ENCODE measurements around the gene PCDH1.

DNA sequence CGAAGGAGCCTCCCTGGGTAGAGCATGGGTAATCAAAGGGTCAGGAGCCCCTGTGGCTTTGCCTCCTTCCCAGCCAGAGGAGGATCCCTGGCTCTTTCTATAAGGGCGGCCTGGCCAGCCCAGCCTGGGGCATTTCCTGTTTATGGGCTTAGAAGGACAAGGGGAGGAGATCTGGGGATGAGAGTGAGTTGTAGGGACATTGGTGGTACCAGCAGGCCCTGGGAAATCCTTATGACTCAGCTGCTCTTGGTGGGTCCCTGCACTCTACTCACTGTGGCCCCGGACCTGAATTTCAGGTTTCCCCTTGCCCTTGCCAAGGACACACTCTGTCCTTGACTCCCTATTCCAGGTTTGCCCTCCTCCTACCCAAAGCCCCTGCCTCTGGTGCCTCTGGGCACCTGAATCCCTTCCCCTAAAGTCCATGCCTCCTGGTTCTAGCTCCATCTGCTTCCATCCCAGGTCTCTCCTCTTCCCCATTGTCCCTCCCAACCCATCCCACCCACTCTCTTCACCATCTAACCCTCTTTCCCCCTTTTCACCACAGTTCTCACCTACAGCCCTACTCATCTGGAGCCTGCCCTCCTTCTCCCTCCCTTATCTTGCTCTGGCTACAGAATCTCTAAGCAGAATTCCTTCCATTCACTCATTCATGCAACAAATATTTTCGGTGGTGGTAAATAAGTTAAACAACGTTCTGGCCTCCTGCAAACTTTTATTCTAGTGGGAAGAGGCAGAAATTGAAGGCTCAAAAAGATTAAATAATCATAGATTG is 34.9 kb downstream of the PCDH1 start:
- TF ChIP-seq, protein P1, sequence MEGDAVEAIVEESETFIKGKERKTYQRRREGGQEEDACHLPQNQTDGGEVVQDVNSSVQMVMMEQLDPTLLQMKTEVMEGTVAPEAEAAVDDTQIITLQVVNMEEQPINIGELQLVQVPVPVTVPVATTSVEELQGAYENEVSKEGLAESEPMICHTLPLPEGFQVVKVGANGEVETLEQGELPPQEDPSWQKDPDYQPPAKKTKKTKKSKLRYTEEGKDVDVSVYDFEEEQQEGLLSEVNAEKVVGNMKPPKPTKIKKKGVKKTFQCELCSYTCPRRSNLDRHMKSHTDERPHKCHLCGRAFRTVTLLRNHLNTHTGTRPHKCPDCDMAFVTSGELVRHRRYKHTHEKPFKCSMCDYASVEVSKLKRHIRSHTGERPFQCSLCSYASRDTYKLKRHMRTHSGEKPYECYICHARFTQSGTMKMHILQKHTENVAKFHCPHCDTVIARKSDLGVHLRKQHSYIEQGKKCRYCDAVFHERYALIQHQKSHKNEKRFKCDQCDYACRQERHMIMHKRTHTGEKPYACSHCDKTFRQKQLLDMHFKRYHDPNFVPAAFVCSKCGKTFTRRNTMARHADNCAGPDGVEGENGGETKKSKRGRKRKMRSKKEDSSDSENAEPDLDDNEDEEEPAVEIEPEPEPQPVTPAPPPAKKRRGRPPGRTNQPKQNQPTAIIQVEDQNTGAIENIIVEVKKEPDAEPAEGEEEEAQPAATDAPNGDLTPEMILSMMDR (IDR thresholded peaks at IDR 0.05; ENCODE audit: low read depth, low read length) = no peak
- TF ChIP-seq EZH2phosphoT487 (IDR thresholded peaks at IDR 0.05; ENCODE audit: low read depth) = no peak

Measured in OCI-LY3 (cell line).